AG04450 (cell line): ENCODE results near the gene CCDC188. TPM values are rescaled to one million over a fixed set of nuclear protein-coding genes. Genes with fewer than 3 reads are reported as not detected.

Source experiments
- CTCF ChIA-PET: fragments of 300-600, 350-600 bp; formaldehyde crosslinking; extraction: SDS; loops from one replicate; lab custom pipeline; 2022; ENCODE audit warnings: antibody characterized with exemption, inconsistent platforms; lab: Charles Lee
- POLR2A ChIA-PET: fragments of 350-600 bp; formaldehyde crosslinking; extraction: SDS; loops from one replicate; lab custom pipeline; 2021; ENCODE audit warnings: antibody characterized with exemption, inconsistent platforms; lab: Yijun Ruan, JAX
- DNase-seq: peaks from one replicate; pipeline ENCODE4 v3.0.0-alpha.2; 2011; ENCODE audit warnings: low read depth, low spot score
- H3K27ac ChIP-seq: one replicate; pipeline ENCODE4 v1.5.1; 2012; ENCODE audit warnings: low read depth, low read length, control low read depth
- H3K27me3 ChIP-seq: one replicate; pipeline ENCODE4 v1.6.0; 2012; ENCODE audit warnings: low read length; ENCODE audit not compliant: control insufficient read depth, insufficient read depth
- H3K4me3 ChIP-seq: 2 replicates; pipeline ENCODE4 v1.5.1; 2011; ENCODE audit warnings: mild to moderate bottlenecking, low read depth, low read length, control low read depth
- H3K9me3 ChIP-seq: 2 replicates; pipeline ENCODE4 v1.5.1; 2012; ENCODE audit warnings: low read length; ENCODE audit not compliant: control insufficient read depth, insufficient read depth
- polyA plus RNA-seq: library from polyadenylated mRNA; depleted of rRNA; stranded (reverse); fragments of >200 nt; gene quantifications from 2 replicates; pipeline ENCODE4 v1.2.3, GENCODE V29; 2011
- TF ChIP-seq, protein P1 (sequence below): IDR thresholded peaks from 2 replicates; pipeline ENCODE4 v1.5.1; 2011; ENCODE audit warnings: low read depth, low read length, control low read depth, inconsistent platforms

Gene CCDC188
- polyA plus RNA-seq, 1 experiment: not detected

DNA sequence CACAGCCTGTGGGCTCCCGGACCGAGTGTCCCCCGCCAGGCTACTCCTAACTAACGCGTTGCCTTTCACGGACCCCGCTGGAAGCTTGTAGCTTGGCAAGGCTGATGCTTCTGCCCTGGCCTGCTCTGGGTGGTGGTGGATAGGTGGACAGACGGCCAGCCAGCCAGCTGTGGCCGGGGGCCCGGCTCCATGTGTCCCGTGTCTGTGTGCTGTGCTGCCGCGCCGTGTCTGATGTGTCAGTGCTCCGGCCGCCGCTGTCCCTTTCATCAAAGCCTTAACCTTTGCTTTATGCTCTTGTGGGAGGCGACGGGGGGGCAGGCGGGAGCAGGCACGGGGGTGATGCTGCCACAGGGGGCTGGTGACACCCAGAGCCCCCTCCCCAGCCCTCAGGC lies 5.0 kb downstream of the CCDC188 start:
- no peak for DNase-seq
- ChIA-PET POLR2A (no interaction called here), CTCF (no interaction called here)
- TF ChIP-seq, protein P1, sequence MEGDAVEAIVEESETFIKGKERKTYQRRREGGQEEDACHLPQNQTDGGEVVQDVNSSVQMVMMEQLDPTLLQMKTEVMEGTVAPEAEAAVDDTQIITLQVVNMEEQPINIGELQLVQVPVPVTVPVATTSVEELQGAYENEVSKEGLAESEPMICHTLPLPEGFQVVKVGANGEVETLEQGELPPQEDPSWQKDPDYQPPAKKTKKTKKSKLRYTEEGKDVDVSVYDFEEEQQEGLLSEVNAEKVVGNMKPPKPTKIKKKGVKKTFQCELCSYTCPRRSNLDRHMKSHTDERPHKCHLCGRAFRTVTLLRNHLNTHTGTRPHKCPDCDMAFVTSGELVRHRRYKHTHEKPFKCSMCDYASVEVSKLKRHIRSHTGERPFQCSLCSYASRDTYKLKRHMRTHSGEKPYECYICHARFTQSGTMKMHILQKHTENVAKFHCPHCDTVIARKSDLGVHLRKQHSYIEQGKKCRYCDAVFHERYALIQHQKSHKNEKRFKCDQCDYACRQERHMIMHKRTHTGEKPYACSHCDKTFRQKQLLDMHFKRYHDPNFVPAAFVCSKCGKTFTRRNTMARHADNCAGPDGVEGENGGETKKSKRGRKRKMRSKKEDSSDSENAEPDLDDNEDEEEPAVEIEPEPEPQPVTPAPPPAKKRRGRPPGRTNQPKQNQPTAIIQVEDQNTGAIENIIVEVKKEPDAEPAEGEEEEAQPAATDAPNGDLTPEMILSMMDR: no peak
- Histone ChIP-seq H3K27ac (no peak overlapping the region), H3K9me3 (no peaks in the 10 kb centered on the region), H3K4me3 (no peak overlapping the region), H3K27me3 (no peaks in the 10 kb centered on the region)

DNA sequence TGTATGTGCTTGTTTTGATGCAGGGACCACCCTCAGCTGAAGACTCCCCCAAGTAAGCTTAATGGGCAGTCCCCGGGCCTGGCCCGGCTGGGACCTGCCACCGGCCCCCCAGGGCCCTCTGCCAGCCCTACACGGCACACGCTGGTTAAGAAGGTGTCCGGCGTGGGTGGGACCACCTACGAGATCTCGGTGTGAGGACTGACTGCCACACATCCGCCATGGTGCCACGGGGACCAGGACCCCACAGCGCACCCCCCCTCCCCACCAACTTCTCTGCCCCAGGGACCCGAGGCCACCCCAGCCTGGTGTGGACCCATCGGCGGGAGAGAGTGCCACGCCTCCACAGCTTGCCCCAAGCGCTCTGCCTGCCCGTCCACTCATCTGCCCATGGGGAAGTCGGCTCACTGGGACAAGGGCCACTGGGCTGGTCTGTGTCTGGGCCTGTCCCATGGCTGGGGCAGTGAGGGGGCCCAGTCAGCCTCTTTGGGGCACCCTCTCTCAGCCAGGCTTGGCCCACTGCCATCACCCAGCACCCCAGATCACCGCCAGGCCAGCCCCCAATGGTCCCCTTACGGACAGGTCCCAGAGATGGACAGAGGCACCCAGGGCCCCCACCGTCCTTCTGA lies 5.5 kb downstream of the CCDC188 start:
- ChIA-PET POLR2A (no interaction called here), CTCF (no interaction called here)
- Histone ChIP-seq H3K27ac (no peak overlapping the region), H3K27me3 (no peaks in the 10 kb centered on the region), H3K9me3 (no peaks in the 10 kb centered on the region), H3K4me3 (no peak overlapping the region)
- TF ChIP-seq, protein P1: no peak
- no peak for DNase-seq

DNA sequence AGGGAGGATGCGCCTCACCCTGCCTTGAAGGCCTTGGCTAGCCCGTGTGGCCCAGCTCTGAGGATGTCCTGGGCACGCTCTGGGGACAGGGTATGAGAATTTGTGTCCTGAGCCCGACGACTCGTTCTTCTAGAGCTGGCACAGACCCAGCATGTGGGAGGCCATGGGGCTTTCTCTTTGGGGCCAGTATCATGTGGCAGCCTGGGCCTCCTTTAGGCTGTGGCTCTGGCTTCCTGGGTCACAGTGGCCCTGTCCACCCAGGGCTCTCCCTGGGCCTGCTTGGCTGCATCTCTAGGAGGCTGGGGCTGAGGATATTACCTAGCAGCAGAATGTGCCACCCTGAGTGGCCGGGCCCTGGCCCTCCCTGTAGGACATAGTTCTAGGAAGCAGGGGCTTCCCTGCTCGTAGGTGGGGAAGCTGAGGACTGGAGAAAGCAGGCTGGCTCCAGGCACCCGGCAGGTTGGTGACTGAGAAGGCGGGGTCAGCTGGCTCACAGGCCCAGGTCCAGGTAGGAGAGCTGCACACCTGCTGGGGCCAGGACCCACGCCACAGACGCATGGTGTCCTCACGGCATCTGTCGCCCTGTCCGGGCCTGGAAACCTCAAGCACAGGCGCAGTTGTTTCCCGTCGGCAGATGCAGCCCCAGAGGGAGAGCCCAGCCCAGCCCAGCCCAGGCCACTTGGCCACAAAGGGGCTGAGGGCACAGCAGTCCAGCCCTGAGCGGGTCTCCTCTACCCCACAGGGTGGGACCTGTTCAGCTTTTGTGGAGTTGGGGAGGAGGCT lies 6.8 kb downstream of the CCDC188 start:
- H3K9me3 ChIP-seq: no peaks in the 10 kb centered on the region; the same call in 1 of the 2 replicates
- H3K27me3 ChIP-seq: no peaks in the 10 kb centered on the region
- ChIA-PET CTCF (no interaction called here), POLR2A (no interaction called here)
- no peak for DNase-seq
- H3K27ac ChIP-seq: no peak overlapping the region
- TF ChIP-seq, protein P1: no peak
- no peak overlapping the region for H3K4me3 ChIP-seq

DNA sequence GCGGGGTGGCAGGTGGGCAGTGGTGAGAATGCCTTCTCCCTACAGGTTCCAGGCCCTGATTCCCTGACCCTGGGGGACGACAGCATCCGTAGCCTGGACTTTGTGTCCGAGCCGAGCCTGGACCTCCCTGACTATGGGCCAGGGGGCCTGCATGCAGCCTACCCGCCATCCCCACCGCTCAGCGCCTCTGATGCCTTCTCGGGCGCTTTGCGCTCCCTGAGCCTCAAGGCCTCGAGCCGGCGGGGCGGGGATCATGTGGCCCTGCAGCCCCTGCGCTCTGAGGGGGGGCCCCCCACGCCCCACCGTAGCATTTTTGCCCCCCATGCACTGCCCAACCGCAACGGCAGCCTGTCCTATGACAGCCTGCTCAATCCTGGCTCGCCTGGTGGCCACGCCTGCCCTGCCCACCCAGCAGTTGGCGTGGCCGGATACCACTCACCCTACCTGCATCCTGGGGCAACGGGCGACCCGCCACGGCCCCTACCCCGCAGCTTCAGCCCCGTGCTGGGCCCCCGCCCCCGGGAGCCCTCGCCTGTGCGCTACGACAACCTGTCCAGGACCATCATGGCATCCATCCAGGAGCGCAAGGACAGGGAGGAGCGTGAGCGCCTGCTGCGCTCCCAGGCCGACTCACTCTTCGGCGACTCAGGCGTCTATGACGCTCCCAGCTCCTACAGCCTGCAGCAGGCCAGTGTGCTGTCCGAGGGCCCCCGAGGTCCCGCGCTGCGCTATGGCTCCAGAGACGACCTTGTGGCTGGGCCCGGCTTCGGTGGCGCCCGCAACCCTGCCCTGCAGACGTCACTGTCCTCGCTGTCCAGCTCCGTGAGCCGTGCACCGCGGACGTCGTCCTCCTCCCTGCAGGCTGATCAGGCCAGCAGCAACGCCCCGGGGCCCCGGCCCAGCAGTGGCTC lies 7.9 kb downstream of the CCDC188 start:
- no peak for DNase-seq
- TF ChIP-seq, protein P1: no peak
- H3K27me3 ChIP-seq: no peaks in the 10 kb centered on the region
- no peak overlapping the region for H3K4me3 ChIP-seq
- ChIA-PET CTCF (no interaction called here), POLR2A (no interaction called here)
- H3K9me3 ChIP-seq: no peaks in the 10 kb centered on the region; the same call in 1 of the 2 replicates
- no peak overlapping the region for H3K27ac ChIP-seq
